ENCODE data around the gene ZNF346. TPM values are rescaled to one million over a fixed set of nuclear protein-coding genes. Genes with fewer than 3 reads are reported as not detected.
A peak's percentile ranks its signal among the peaks of the same experiment; 100 is the strongest.

The ZNF346 gene
- total and polyA plus RNA-seq, 8 donors, result 4.7 to 122 (median 16.4) TPM

DNA sequence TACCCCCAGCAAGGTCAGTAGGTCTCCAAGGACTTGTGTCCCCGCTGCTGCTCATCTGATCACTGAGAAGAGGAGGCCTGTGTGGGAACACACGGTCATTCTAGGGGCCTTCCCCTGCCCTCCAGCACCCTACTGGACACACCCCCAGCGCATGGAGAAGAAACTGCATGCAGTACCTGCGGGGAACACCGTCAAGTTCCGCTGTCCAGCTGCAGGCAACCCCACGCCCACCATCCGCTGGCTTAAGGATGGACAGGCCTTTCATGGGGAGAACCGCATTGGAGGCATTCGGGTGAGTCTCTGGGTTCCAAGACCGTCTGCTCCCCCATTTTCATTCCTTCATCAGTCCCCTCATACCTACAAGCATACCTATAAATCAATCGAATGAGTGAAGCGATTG is 68.3 kb downstream of the ZNF346 start:
- TF ChIP-seq, protein P1, sequence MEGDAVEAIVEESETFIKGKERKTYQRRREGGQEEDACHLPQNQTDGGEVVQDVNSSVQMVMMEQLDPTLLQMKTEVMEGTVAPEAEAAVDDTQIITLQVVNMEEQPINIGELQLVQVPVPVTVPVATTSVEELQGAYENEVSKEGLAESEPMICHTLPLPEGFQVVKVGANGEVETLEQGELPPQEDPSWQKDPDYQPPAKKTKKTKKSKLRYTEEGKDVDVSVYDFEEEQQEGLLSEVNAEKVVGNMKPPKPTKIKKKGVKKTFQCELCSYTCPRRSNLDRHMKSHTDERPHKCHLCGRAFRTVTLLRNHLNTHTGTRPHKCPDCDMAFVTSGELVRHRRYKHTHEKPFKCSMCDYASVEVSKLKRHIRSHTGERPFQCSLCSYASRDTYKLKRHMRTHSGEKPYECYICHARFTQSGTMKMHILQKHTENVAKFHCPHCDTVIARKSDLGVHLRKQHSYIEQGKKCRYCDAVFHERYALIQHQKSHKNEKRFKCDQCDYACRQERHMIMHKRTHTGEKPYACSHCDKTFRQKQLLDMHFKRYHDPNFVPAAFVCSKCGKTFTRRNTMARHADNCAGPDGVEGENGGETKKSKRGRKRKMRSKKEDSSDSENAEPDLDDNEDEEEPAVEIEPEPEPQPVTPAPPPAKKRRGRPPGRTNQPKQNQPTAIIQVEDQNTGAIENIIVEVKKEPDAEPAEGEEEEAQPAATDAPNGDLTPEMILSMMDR (IDR thresholded peaks at IDR 0.05), result no peak
- TF ChIP-seq EP300 (IDR thresholded peaks at IDR 0.05) (no peak), POLR2A (IDR thresholded peaks at IDR 0.05) (no peak), POLR2AphosphoS5 (IDR thresholded peaks at IDR 0.05) (no peak)
- Histone ChIP-seq H3K27ac (peak overlapping the region in 1 of 5 donors; percentile 8), H3K4me1 (peaks cover 15 to 65% (median 54%) of the 10 kb centered on the region in 4 donors), H3K9me3 (no peaks in the 10 kb centered on the region), H3K4me3 (no peak overlapping the region), H3K36me3 (peaks cover 0 to 28% (median 13%) of the 10 kb centered on the region in 4 donors), H3K27me3 (peaks cover 0 to 24% (median 0%) of the 10 kb centered on the region in 3 donors)
- no peak for DNase-seq
- 87 to 94% (median 89%) methylated on average over 5 to 13 of the region's 13 CpGs for WGBS, 5 donors
- intact Hi-C loops (cut with DNase I; ENCODE audit: low total_unique reads), result no loop called here

DNA sequence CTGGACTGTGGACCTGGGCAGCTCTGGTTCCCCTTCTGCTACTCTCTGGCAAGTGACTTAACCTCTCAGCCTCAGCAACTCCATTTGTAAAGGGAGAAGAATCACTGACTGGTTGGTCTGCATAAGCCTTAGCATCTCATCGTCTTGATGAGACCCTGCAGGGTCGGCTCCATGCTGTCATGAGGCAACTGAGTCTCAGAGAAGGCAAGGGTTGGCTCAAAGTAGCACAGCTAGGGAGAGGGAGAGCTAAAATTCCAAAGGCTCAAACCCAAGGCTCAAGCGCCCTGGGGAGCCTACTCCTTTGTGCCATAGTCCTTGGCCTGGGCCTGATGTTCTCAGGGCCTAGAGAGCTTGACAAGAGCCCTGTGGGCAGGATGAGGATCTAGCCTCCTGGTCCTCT is 68.7 kb downstream of the ZNF346 start:
- H3K4me1 ChIP-seq, result peaks cover 15 to 61% (median 52%) of the 10 kb centered on the region in 4 donors
- H3K4me3 ChIP-seq, result no peak overlapping the region
- 87 to 95% (median 94%) methylated on average over 3 of the region's 3 CpGs for WGBS, 5 donors
- peak overlapping the region in 1 of 5 donors; percentile 8 for H3K27ac ChIP-seq
- TF ChIP-seq POLR2AphosphoS5 (IDR thresholded peaks at IDR 0.05) (no peak), POLR2A (IDR thresholded peaks at IDR 0.05) (no peak), EP300 (IDR thresholded peaks at IDR 0.05) (no peak)
- TF ChIP-seq, protein P1 (IDR thresholded peaks at IDR 0.05), result no peak
- intact Hi-C loops (cut with DNase I; ENCODE audit: low total_unique reads), result no loop called here
- DNase-seq, result no peak
- H3K9me3 ChIP-seq, result no peaks in the 10 kb centered on the region
- peaks cover 0 to 28% (median 13%) of the 10 kb centered on the region in 4 donors for H3K36me3 ChIP-seq
- H3K27me3 ChIP-seq, result peaks cover 0 to 23% (median 0%) of the 10 kb centered on the region in 3 donors

DNA sequence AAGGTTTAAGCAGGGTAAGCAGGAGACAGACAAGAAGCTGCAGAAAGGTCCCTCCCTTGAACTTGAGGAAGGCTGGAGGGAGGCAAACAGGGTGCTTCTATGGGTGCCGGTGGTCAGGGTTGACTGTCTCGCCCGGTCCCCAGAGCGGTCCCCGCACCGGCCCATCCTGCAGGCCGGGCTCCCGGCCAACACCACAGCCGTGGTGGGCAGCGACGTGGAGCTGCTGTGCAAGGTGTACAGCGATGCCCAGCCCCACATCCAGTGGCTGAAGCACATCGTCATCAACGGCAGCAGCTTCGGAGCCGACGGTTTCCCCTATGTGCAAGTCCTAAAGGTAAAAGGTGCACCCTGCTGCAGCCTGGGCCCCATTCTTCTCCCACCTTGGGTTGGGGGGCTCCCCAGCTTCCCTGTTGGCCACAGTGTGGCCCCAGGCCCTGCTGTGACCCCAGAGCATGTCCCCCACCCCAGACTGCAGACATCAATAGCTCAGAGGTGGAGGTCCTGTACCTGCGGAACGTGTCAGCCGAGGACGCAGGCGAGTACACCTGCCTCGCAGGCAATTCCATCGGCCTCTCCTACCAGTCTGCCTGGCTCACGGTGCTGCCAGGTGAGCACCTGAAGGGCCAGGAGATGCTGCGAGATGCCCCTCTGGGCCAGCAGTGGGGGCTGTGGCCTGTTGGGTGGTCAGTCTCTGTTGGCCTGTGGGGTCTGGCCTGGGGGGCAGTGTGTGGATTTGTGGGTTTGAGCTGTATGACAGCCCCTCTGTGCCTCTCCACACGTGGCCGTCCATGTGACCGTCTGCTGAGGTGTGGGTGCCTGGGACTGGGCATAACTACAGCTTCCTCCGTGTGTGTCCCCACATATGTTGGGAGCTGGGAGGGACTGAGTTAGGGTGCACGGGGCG is 69.9 kb downstream of the ZNF346 start:
- H3K27ac ChIP-seq, result peak overlapping the region in 1 of 5 donors; percentile 51
- TF ChIP-seq POLR2AphosphoS5 (IDR thresholded peaks at IDR 0.05), result no peak
- no peak for TF ChIP-seq POLR2A (IDR thresholded peaks at IDR 0.05)
- TF ChIP-seq, protein P1 (IDR thresholded peaks at IDR 0.05), result no peak
- no peak for TF ChIP-seq EP300 (IDR thresholded peaks at IDR 0.05)

DNA sequence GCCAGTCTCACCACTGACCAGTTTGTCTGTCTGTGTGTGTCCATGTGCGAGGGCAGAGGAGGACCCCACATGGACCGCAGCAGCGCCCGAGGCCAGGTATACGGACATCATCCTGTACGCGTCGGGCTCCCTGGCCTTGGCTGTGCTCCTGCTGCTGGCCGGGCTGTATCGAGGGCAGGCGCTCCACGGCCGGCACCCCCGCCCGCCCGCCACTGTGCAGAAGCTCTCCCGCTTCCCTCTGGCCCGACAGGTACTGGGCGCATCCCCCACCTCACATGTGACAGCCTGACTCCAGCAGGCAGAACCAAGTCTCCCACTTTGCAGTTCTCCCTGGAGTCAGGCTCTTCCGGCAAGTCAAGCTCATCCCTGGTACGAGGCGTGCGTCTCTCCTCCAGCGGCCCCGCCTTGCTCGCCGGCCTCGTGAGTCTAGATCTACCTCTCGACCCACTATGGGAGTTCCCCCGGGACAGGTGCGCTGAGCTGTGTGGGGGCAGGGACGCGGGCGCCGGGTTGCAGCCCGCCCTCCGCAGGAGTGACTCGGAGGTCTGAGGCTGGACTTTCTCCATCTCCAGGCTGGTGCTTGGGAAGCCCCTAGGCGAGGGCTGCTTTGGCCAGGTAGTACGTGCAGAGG is 70.7 kb downstream of the ZNF346 start:
- H3K4me3 ChIP-seq, result no peak overlapping the region
- peak overlapping the region in 2 of 5 donors; percentile 51 to 59 for H3K27ac ChIP-seq
- 94 to 97% (median 94%) methylated on average over 28 to 40 of the region's 40 CpGs for WGBS, 5 donors
- DNase-seq, result no peak
- H3K9me3 ChIP-seq, result no peaks in the 10 kb centered on the region
- peaks cover 0 to 5% (median 0%) of the 10 kb centered on the region in 3 donors for H3K27me3 ChIP-seq
- intact Hi-C loops (cut with DNase I; ENCODE audit: low total_unique reads), result no loop called here
- H3K4me1 ChIP-seq, result peaks cover 9 to 55% (median 45%) of the 10 kb centered on the region in 4 donors
- TF ChIP-seq, protein P1 (IDR thresholded peaks at IDR 0.05), result no peak
- TF ChIP-seq POLR2AphosphoS5 (IDR thresholded peaks at IDR 0.05), result no peak
- no peak for TF ChIP-seq POLR2A (IDR thresholded peaks at IDR 0.05)
- TF ChIP-seq EP300 (IDR thresholded peaks at IDR 0.05), result no peak
- H3K36me3 ChIP-seq, result peaks cover 0 to 28% (median 13%) of the 10 kb centered on the region in 4 donors

More for the DNA sequence above, 69.9 kb downstream of the ZNF346 start:
- Histone ChIP-seq H3K9me3 (no peaks in the 10 kb centered on the region), H3K36me3 (peaks cover 0 to 28% (median 13%) of the 10 kb centered on the region in 4 donors), H3K4me1 (peaks cover 7 to 52% (median 44%) of the 10 kb centered on the region in 4 donors), H3K27me3 (peaks cover 0 to 11% (median 0%) of the 10 kb centered on the region in 3 donors), H3K4me3 (no peak overlapping the region)
- intact Hi-C loops (cut with DNase I; ENCODE audit: low total_unique reads), result no loop called here
- DNase-seq, result no peak
- WGBS, 5 donors, result 85 to 92% (median 90%) methylated on average over 13 to 32 of the region's 32 CpGs
